ENCODE measurements around the gene OTOS.

OTOS gene

DNA sequence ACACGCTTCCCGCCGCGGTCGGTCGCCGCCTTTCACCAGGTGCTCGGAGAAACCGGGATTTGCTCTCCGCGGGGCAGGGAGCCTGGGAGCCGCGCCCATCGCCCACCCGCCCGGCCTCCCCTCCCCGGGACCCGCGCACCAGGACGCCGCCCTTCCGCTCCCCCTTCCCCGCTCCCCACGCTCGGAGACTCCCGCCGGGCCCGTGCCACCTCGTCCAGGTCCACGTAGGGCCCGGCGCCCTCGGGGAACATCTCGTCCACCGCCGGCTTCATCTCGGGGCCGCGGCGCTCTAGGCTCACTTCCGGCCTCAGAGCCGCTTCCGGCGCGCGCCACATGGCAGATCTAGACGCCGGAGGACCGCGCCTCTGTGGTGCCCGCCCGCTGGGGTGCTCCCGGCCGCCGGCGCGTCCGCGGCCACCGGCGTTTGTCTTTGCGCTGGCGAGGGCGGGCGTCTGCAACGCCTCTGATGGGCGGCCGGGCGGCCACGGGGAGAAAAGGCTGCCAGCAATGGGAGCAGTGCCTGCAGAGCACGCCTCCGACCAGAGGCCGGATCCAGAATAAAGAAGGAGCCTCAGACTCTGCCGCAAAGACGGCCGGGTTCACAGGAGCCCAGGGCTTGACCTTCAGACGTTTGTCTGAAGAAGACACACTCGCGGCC, 4.3 kb downstream of the OTOS start, which contains the start of gene COPS9:
Gene COPS9 (minus strand): TSS at position 293 of the 658 bp plus-strand sequence. CDS start 21 bp downstream, at position 272.
- DNase-seq (ENCODE audit: low spot score), result peak; percentile 91

DNA sequence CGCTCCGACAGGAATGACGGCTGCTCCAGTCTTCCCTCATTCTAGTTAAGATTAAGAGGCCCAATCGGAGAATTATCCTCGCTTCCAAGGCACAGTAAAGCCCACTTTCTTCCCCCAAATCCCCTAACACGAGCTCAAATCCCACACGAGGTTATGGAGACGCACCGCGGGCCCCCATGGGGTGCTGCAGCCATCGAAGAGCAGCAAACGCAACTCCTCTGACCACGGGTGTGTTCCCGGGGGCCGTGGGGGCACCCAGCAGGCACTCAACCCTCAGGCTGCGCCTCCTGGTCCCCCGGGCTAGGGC, 4.8 kb downstream of the OTOS start:
- DNase-seq (ENCODE audit: low spot score), result no peak

DNA sequence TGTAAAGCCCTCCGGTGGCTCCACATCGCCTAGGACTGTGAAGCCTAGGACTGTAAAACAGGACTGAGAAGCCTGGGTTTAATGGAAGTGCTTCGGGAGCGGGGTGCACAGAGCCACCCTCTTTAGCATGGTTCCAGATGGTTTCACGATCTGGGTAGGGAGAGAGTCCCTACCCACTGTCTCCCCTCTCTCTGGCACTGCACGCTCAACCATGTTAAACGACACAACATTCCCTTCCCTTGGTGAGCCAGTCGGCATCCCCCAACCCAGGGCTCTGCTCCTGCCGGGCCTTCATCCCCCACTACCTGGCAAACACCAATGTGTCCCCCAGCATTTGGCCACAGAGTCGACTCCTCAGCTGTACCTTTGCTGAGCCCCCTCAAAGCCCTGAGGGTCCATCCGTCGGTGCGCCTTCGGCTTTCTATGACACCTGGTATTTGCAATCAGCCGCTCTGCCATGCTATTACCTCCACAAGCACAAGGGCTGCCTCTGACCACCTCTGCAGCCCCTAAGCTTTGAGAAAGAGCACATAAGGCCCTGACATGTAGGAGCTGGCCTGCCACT, 5.4 kb downstream of the OTOS start:
- DNase-seq (ENCODE audit: low spot score), result peak; percentile 30

DNA sequence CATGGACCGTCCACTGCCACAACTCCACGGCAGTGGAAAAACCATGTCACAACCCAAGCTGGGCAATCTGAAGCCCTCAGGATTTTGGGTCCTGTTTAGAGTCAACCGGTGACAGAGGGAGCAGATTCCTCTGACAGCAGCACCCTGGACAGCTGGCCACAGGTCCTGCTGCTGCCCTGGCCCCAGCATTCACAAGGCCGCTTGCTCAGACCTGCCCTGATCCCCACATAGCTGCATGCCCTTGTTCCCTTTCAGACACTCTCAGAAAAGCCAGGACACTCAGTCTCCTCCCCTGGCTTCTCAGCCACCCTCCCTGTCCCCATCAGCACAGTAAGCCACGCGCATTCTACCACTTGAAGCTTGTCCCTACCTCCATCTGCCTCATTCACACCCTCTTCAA, 6.0 kb downstream of the OTOS start:
- peak; percentile 30 for DNase-seq (ENCODE audit: low spot score)

DNA sequence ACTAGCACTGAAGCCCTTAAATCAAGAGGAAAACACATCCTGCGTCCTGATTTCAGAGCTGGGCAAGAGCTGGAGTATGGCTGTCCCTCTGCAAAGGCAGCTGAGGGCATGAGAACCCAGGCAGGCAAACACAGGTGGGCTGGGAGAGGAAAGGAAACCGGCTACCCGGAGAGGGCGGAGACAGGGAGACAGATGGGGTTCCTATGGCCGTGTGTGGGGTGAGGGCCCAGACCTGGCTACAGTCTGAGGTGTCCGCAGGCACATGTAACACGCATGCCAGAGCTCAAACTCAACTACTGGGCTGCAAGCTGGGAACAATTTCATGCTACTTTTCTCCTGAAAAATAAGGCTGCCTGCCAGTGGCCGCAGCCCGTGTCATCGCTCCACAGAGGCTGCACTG, 7.1 kb downstream of the OTOS start:
- DNase-seq (ENCODE audit: low spot score), result peak; percentile 21

DNA sequence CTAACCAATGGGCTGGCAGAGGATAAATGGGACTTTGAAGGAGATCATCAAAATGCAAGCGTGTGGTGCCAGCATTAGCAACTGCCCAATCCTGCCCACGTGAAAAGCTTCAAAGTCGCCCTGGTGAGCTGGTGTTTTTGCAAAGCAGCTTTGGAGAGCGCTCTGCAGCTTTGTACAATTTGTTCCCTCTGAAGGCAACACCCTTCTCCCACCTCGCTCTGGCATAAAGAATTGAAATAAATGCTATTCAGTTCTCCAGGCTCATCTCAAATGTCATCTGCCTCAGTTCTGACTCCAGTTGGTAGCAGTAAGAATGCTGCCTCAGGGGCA, 7.8 kb downstream of the OTOS start:
- no peak for DNase-seq (ENCODE audit: low spot score)

DNA sequence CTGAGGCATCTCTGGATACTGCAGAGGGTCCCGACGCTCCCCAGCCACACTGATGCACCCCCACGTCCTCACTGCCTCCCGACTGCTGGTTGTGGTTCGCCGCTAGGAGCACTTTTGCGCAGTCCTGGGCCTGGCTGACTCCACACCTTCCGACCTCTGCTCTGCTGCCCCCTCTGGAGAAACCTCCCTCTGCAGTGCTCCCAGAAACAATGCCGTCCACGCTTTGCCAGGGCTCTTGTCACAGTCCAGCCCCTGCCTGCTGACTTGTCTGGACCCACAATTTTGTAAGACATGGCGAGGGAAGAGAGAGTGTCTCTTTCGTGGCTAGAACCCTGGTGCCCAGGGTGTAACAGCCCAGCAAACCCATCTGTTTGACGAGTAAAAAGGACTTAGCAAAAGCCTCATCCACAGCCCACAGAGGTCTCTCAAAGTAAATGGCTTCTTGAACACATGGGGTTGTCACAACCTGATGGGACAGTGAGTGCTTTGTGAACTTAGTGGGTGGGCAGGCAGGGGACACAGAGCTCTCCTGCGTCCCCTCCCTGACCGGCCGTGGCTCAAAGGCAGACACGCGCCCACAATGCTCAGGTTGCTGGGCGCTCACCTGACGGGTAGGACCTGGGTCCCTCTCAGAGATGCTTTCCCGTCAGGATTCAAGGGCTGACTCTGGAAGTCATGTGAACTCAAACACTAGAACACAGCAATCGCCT, 8.4 kb downstream of the OTOS start:
- DNase-seq (ENCODE audit: low spot score), result no peak

DNA sequence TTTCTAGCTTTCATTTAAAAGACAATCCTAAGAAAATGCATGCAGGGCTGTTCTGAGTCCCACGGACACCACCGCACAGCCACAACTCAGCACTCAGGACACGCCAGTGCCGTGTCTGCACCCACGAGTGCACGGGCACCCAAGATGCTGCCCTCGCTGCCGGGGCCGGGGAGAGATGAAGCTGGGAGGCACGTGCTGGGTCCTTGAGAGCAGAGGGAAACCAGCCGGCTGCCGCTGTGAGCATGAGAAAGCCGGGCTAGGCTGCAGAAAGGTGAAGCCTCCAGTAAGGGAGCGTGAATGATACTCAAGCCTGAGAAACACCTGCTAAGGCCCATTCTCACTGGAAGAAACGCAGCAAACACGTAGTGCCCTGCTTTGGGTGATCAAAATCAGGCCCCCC, 9.2 kb downstream of the OTOS start:
- no peak for DNase-seq (ENCODE audit: low spot score)

DNA sequence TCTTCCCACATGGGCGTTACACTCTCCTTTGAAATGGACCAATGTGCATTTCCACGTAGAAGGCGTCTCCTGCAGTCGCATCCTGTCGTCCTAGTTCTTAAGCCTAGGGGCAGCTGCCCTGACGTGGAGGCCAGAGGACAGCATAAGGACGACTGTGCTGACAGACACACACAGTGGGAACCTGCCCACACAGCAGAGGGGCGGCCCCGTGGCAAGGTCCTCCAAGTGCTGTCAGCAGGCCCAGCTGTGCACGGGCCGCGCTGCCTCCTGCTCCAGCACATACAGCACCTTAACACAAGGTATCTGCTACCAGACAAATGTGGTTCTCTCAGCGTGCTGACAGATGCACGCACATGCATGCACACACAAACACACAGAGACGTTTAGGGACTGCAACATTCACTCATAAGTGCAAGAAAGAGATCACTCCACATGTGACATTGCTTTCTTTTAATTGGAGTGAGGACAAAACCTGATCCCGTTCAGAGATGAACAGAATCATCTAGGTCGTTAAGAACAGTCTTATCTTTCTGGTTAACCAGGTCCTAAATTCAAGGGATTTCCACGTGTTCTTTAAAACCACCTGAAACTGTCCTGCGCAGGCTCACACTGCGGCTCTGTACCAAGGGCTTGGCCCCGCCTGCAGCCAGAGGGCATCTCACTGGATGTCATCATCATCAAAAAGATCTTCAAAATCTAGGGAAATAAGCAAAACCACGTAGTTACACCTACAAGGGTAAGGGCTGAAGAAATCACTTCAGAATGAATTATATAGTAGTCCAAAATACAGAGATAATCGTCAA, 9.9 kb downstream of the OTOS start:
- DNase-seq (ENCODE audit: low spot score), result no peak

DNA sequence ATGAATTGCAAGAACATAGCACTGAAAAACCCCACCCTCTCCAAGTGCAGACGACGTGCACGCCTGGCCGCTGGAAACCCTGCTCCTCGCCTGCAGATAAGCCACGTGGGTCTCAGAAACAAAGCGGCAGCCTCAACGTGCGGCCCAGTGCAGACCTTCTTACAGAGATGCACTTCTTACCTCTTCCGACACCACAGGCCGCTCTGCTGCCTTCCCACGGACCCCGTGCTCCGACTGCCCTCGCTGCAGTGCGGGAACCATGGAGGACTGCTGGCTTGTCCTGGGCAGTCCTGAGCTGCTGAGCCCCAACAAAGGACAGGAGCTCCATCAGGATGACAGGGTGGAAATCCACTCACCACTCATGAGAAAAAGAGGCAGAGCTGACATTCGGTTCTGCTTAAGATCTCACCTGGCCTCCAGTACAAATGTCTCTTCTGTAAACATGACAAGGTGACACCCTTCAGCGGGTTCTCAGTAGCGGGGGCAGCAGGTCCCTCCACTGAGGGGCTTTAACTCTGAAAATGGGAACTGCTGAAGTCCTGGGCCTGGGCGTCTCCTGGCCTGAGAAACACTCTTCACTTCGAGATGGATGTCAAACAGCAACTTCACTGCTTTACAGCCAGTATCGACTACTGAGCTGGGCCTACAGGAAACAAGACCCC, 10.6 kb downstream of the OTOS start:
- no peak for DNase-seq (ENCODE audit: low spot score)

DNA sequence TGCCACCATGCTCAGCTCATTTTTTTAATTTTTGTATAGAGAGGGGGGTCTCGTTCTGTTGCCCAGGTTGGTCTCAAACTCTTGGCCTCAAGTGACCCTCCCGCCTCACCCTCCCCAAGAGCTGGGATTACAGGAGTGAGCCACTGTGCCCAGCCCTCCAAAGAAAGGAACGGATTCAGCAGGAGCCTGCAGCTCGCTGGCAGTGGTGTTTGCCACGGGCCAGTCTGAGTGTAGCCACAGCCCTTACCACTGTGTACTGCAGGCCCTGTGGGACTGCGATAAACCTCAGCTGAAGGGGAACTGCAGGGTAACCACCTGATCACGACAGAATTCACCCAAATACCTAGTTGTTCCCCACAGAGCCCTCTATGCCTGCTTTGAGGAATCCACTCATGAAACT, 11.1 kb downstream of the OTOS start:
- DNase-seq (ENCODE audit: low spot score), result no peak

DNA sequence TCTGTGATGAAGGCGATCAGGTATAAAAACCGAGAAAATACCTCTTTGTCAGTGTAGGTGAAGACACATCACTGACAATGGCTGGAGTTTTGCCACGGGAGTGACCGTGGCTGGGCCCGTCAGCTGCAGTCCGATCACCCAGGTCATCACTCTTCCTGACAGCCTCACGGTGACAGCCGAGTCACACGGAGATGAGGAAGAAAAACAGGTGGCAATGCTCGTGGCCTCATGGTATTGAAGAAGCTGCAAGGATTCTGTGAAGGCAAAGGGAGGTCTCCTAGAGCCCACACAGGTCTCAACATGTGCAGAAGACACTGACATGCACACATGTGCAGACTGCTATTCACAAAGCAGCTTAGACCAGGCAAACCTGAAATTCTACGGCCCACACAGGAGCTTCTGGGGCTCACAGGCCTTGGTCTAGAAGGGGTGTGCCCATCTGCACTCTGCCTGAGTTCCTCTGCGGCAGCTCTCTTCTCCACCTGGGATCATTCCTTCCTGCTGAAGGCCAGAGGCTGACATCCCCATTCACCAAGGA, 11.8 kb downstream of the OTOS start:
- DNase-seq (ENCODE audit: low spot score), result no peak

DNA sequence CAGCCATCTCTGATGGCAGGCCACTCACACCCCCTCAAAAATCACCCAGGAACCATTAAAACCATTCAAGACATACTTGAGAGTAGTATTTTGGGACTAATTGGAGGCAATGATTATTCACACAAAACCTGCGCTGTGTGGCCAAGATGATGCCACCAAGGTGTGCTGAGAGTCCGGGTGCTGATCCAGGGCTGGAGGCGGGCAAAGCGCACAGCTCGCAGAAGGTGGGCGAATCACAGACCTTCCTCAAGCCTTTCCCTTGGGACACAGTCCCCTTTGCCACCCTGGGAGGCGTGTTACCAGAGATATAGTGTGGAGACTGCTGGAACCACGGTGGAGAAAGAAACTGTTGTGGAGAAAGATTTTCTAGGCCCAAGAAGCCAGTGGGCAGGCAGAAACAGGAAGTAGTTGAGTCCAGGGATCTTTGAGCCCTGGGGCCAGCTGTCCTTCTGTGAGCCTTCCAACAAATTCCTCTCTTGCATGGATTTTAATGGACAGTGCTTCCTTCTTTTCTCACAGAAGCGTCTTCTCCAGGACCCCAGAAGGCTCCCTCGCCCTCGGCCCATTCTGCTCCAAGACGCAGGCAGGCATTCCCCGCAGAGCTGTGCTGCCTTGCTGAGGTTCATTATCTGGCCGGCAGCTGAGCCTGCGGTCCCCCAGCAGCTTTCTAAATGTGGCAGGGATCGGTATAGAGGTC, 12.4 kb downstream of the OTOS start:
- no peak for DNase-seq (ENCODE audit: low spot score)

DNA sequence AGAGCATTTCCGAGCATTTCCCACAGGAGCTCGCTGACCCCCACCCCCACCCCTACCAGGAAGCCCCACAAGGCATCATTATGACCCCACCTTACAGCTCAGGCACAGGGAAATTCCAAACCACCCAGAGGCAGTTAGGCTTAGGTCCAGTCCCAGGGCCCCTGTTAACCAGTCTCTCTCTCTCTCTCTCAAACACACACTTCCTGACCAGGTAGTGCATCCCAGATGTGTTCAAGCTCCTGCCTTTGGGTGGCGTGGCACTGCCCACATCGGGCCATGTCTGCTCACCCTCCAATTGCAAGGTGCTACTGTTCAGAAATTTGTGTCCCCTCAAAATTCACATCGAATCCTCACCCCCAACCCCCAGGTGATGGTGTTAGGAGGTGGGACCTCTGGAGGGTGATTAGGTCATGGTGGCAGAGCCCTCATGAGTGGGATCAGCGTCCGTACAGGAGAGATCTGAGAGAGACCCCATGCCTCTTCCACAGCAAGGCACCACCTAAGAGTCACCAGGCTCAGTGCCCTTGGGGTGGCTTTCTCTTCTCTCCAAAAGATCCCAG, 13.2 kb downstream of the OTOS start:
- no peak for DNase-seq (ENCODE audit: low spot score)

DNA sequence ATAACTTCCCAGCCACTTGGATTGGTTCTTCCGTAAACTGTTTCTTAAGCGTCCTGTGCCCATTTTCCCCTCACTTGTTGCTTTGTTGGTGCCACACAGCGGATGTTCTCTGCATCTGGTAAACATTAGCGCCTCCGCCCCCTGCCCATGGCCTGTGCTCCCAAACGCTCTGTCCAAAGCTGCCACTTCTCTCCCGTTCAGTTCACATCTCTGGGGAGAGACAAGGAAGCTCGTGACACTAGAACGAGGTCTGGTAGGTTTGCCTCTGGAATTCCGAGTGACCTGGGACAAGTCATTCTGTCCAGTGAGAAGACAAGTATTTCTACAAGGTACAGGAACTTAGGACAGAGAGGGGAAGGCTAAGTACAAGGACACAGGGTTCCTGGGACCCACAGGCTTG, 13.7 kb downstream of the OTOS start:
- DNase-seq (ENCODE audit: low spot score), result peak; percentile 13

DNA sequence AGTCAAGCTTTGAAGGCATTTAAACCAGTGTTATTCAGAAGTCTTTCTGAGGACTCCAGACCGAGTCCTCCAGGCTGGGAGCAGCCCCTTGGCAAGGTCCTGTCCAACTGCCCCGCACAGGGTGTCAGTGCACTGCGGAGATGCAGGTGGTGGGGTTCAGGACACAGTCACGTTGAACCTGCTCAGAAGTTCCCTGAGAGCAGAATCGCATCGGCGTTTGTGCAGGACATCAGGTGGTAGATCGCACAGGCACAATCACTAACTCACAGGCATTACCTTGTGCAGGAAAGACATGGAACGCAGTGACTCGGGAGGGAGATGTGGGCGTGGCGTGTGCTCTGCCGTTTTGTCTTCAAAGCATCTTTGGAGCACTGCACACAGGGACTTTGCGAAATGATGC, 14.7 kb downstream of the OTOS start:
- peak; percentile 24 for DNase-seq (ENCODE audit: low spot score)

DNA sequence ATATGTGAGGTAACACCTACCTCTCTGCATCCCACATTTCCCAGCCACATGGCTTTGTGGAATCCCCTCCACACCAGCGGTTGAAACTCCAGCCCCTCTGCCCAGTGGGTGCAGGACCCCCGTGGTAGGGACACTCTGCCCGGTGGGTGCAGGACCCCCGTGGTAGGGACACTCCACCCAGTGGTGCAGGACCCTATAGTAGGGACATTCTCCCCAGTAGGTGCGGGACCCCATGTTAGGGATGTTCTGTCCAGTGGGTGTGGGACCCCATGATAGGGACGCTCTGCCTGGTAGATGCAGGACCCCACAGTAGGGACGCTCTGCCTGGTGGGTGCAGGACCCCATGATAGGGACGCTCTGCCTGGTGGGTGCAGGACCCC, 15.8 kb downstream of the OTOS start:
- DNase-seq (ENCODE audit: low spot score), result peak; percentile 32

DNA sequence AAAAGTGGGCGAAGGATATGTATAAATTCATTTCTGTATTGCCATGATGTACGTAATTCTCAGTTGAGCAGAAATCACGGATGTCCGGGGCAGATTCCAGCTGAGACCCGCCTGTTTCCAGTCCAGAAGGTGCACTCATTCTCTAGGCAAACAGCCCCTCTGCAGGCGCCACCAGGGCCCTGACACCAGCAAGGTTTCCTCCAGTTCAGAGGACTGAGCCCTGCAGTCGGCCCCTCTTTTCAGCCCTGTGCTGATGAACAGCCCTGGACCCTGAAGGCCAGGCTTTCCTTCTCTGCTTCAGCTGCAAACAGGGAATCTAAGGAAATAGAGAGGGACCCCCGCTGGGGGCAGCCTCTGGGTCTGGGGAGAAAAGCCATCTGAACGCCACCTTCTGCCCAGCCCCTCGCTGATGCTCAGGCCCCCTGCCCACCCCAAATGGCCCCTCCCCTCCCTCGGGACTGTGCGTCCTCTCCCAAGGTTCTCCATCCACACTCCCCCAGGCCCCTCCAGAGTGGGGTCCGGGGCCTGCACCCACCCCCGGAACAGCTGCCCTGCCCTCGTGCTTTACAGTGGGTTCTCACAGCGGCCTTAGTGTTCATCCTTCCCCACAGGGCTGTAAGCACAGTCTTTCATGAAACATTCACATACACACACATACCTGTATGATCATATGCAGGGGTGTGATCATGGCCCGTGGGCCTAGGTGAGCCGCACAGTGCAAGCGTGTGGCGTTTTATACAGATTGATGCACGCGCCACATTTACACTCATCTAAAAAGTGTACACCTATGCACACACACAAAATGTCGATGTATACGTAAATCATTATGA, 16.4 kb downstream of the OTOS start:
- DNase-seq (ENCODE audit: low spot score), result peak; percentile 29

DNA sequence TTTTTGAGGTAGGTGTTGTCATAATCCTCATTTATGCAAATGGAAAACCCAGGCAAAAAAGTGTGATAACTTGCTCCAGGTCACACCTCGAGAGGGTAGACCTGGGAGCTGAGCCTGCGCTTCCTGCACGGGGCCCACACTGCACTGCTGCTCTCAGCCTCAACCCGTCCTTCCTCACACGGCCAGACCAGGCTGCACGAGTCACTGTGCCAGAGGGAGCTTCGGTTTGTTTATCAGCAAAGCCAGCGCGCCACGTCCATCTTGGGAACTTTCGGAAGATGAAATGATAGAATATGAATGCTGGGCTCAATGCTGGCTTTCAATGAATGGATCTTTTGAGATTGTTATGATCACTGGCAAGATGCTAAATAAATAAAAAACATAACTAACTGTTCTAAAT, 18.8 kb downstream of the OTOS start:
- no peak for DNase-seq (ENCODE audit: low spot score)

DNA sequence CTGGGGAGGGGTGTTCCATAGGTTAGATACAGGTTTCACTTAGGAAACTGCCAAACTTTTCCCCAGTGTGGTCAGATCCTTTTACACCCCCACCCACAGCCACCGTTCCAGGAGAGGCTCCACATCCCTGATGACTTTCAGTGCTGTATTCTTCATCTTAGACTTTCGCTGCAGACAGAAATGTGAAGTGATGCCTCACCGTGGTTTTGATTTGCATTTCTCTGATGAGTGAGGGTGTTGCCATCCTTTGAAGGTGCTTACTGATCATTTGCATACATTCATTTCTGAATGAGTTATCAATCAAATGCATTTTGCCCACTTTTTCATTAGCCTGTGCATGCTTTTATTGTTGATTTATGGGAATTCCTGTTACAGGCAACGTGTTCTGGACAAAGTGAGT, 19.3 kb downstream of the OTOS start:
- DNase-seq (ENCODE audit: low spot score), result no peak

All from ecto neural progenitor cell (in vitro differentiated cells).